A673 (cell line): Measurements from ENCODE around the gene CLTRN. TPM values are rescaled to one million over a fixed set of nuclear protein-coding genes. Genes with fewer than 3 reads are reported as not detected.

Experiments used
- BruUV-seq: library from RNA; stranded (reverse); fragments of 400-500 nt; replicated peaks from 2 replicates; lab custom pipeline; 2021; lab: Mats Ljungman, UMichigan
- CTCF ChIA-PET: fragments of 300-600 bp; sonication (Branson Sonifier 250); formaldehyde crosslinking; loops from one replicate; lab custom pipeline; 2022; ENCODE audit warnings: antibody characterized with exemption; lab: Charles Lee
- POLR2A ChIA-PET: fragments of 300-600 bp; sonication (Branson Sonifier 250); formaldehyde crosslinking; loops from one replicate; lab custom pipeline; 2022; ENCODE audit warnings: antibody characterized with exemption; ENCODE audit not compliant: low non-redundant PET; lab: Charles Lee
- DNase-seq: peaks from one replicate; pipeline ENCODE4 v3.0.0-alpha.2; 2015; ENCODE audit warnings: low spot score
- H3K27ac ChIP-seq: fragments of 200-600 bp; sonication (generic); 2 replicates; pipeline ENCODE4 v1.5.1; 2016; ENCODE audit warnings: mixed run types, low read depth, mild to moderate bottlenecking, mixed read lengths, antibody characterized with exemption, low read length; ENCODE audit not compliant: poor library complexity, severe bottlenecking
- H3K27me3 ChIP-seq: fragments of 200-600 bp; sonication (generic); replicated peaks from 2 replicates; pipeline ENCODE4 v1.6.1; 2017; ENCODE audit warnings: mixed run types, low read depth, mild to moderate bottlenecking, mixed read lengths, antibody characterized with exemption, low read length; ENCODE audit not compliant: insufficient read depth, poor library complexity
- H3K36me3 ChIP-seq: fragments of 200-600 bp; sonication (generic); 2 replicates; pipeline ENCODE4 v1.6.1; 2016; ENCODE audit warnings: mixed run types, mild to moderate bottlenecking, mixed read lengths, antibody characterized with exemption, low read length; ENCODE audit not compliant: insufficient read depth, poor library complexity, severe bottlenecking
- H3K4me1 ChIP-seq: fragments of 200-600 bp; sonication (generic); 2 replicates; pipeline ENCODE4 v1.6.1; 2017; ENCODE audit warnings: mixed run types, mild to moderate bottlenecking, mixed read lengths, antibody characterized with exemption, low read length; ENCODE audit not compliant: insufficient read depth, poor library complexity, severe bottlenecking
- H3K4me3 ChIP-seq: fragments of 200-600 bp; sonication (generic); 2 replicates; pipeline ENCODE4 v1.5.1; 2016; ENCODE audit warnings: low read depth, mixed run types, mild to moderate bottlenecking, mixed read lengths, low read length; ENCODE audit not compliant: poor library complexity, severe bottlenecking
- H3K9me3 ChIP-seq: fragments of 200-600 bp; sonication (generic); 2 replicates; pipeline ENCODE4 v1.6.1; 2016; ENCODE audit warnings: mixed run types, low read depth, mild to moderate bottlenecking, mixed read lengths, antibody characterized with exemption, low read length; ENCODE audit not compliant: poor library complexity, severe bottlenecking
- EZH2 ChIP-seq: fragments of 200-600 bp; sonication (generic); IDR thresholded peaks from 2 replicates; pipeline ENCODE4 v1.6.1; 2017; ENCODE audit warnings: borderline replicate concordance, low read depth, mild to moderate bottlenecking, mixed read lengths, antibody characterized with exemption, low read length; ENCODE audit not compliant: poor library complexity, severe bottlenecking
- intact Hi-C: fragments of 100-400 bp; cut with micrococcal nuclease; formaldehyde crosslinking; loops from one replicate; pipeline ENCODE4 v1.10.0; 2022; ENCODE audit not compliant: unreplicated experiment
- total RNA-seq: library from RNA; stranded (reverse); gene quantifications from 2 replicates; pipeline ENCODE4 v1.2.3, GENCODE V29; 2021
- TF ChIP-seq, protein P1 (sequence below): fragments of 300-800, 200-600 bp; sonication (generic); conservative IDR thresholded peaks from 2 replicates; pipeline ENCODE4 v1.5.1; 2017; ENCODE audit warnings: low read depth, mild to moderate bottlenecking, antibody characterized with exemption, low read length, moderate library complexity, mixed read lengths

CLTRN gene
- total RNA-seq, 1 experiment from 2014 or later, result not detected

DNA sequence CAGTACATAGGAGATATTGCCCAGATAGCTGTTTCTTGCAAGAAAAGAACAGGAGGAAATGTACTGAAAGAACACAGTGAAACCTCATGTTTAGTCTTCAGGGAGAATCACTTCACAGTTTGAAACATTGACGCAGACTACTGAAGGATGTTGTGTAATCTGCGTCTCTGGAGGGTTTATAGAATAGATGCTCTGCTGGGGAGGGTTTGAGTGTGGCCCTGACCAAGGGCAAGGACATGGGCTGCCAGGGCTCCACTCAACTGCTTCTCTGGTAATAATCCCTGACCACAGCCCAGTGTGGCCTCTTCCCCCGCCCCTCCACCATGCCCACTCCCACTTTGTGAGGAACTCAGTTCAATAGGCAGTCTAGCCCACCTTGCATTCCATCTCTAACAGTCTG lies 48.1 kb downstream of the CLTRN start:
- POLR2A ChIA-PET, result no interaction called here
- CTCF ChIA-PET, result no interaction called here
- TF ChIP-seq, protein P1, sequence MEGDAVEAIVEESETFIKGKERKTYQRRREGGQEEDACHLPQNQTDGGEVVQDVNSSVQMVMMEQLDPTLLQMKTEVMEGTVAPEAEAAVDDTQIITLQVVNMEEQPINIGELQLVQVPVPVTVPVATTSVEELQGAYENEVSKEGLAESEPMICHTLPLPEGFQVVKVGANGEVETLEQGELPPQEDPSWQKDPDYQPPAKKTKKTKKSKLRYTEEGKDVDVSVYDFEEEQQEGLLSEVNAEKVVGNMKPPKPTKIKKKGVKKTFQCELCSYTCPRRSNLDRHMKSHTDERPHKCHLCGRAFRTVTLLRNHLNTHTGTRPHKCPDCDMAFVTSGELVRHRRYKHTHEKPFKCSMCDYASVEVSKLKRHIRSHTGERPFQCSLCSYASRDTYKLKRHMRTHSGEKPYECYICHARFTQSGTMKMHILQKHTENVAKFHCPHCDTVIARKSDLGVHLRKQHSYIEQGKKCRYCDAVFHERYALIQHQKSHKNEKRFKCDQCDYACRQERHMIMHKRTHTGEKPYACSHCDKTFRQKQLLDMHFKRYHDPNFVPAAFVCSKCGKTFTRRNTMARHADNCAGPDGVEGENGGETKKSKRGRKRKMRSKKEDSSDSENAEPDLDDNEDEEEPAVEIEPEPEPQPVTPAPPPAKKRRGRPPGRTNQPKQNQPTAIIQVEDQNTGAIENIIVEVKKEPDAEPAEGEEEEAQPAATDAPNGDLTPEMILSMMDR, result no peak
- no peak for TF ChIP-seq EZH2
- Histone ChIP-seq H3K4me3 (no peak overlapping the region), H3K27ac (no peak overlapping the region), H3K36me3 (no peaks in the 10 kb centered on the region), H3K4me1 (no peaks in the 10 kb centered on the region), H3K9me3 (no peaks in the 10 kb centered on the region), H3K27me3 (peaks cover 35% of the 10 kb centered on the region)
- no peak for DNase-seq
- intact Hi-C loops, result no loop called here
- BruUV-seq, result no TSS peak

DNA sequence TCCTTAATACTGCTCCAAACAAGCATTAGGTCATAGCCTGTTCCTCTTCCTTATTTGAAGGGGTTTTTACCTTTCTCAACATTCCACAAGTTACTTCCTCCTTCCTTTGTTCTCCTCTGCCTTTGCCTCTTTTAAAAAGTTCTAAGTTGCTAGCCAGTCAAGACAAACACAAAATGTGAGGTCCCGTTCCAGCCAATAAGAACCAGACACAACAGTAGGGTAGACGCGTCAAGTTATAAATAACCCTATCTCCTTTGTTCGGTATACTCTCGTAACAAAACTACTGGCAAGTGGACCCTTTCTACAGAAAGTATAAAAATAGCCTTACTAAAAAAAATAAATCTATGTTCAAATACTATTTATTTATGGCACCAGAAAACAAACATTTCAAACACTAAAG lies 57.5 kb downstream of the CLTRN start:
- CTCF ChIA-PET, result no interaction called here
- no peak overlapping the region for H3K27ac ChIP-seq
- DNase-seq, result no peak
- H3K4me3 ChIP-seq, result no peak overlapping the region
- intact Hi-C loops, result no loop called here
- H3K4me1 ChIP-seq, result no peaks in the 10 kb centered on the region
- H3K27me3 ChIP-seq, result peaks cover 31% of the 10 kb centered on the region
- no TSS peak for BruUV-seq
- POLR2A ChIA-PET, result no interaction called here
- H3K36me3 ChIP-seq, result no peaks in the 10 kb centered on the region
- TF ChIP-seq, protein P1, result no peak
- TF ChIP-seq EZH2, result no peak
- H3K9me3 ChIP-seq, result no peaks in the 10 kb centered on the region

DNA sequence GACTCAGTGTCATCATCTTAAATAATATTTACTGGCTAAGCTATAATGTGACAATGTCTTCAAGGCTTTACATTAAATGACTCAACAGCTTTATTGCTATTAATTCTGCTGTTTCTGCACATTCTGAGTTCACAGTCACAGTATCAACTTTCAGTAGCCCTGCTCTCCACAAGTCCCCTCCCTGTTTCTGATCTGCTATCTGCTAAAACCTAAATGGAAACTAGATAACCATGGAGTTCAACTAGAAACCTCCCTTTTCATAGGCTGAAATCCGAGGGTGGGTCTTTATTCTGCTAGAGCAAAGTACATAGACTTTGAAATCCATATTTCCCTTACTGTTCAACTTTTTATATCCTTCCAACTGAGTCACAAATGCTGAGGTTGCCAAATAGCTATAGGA lies 58.5 kb downstream of the CLTRN start:
- ChIA-PET POLR2A (no interaction called here), CTCF (no interaction called here)
- Histone ChIP-seq H3K27ac (no peak overlapping the region), H3K4me1 (no peaks in the 10 kb centered on the region), H3K36me3 (no peaks in the 10 kb centered on the region), H3K4me3 (no peak overlapping the region), H3K27me3 (peaks cover 37% of the 10 kb centered on the region), H3K9me3 (no peaks in the 10 kb centered on the region)
- intact Hi-C loops, result no loop called here
- BruUV-seq, result no TSS peak
- DNase-seq, result no peak
- no peak for TF ChIP-seq EZH2
- TF ChIP-seq, protein P1, result no peak
